HG03558 (cell line): ENCODE measurements around the gene UQCRQ.

Source experiments
- ATAC-seq: cut with Tn5 transposase; IDR thresholded peaks from one replicate; pipeline ENCODE4 v1.9.1; 2021; ENCODE audit warnings: moderate number of reproducible peaks; ENCODE audit not compliant: unreplicated experiment; ENCODE audit errors: extremely low read depth

Gene UQCRQ

GRCh38 chr5:132865668-132866341 lies 637 bp upstream of the UQCRQ start:
- ATAC-seq: no peak

- ATAC-seq: no peak
Measured at GRCh38 chr5:132867046-132867451, 607 bp downstream of the UQCRQ start.

GRCh38 chr5:132868754-132869153 lies 2.3 kb downstream of the UQCRQ start:
- ATAC-seq: no peak

- no peak for ATAC-seq
Measured at GRCh38 chr5:132870801-132871200, 4.4 kb downstream of the UQCRQ start.

- no peak for ATAC-seq
Measured at GRCh38 chr5:132871459-132872284, 5.2 kb downstream of the UQCRQ start.

- ATAC-seq: no peak
Measured at GRCh38 chr5:132872788-132873118, 6.3 kb downstream of the UQCRQ start.

GRCh38 chr5:132873119-132873929 lies 6.9 kb downstream of the UQCRQ start, which contains the start of gene LEAP2:
Gene LEAP2, plus strand, starts transcription at chr5:132873668. Its CDS starts 27 bp downstream, at chr5:132873695.
- ATAC-seq: no peak

- no peak for ATAC-seq
Measured at GRCh38 chr5:132873930-132874271, 7.5 kb downstream of the UQCRQ start.

GRCh38 chr5:132876020-132876759 lies 9.7 kb downstream of the UQCRQ start:
- no peak for ATAC-seq

- ATAC-seq: no peak
Measured at GRCh38 chr5:132877466-132877865, 11.0 kb downstream of the UQCRQ start.

- no peak for ATAC-seq
Measured at GRCh38 chr5:132877938-132878337, 11.5 kb downstream of the UQCRQ start.

- no peak for ATAC-seq
Measured at GRCh38 chr5:132883261-132883834, 16.9 kb downstream of the UQCRQ start.

- no peak for ATAC-seq
Measured at GRCh38 chr5:132884548-132884947, 18.1 kb downstream of the UQCRQ start.

- ATAC-seq: no peak
Measured at GRCh38 chr5:132886064-132886823, 19.8 kb downstream of the UQCRQ start.

- ATAC-seq: no peak
Measured at GRCh38 chr5:132887283-132887682, 20.8 kb downstream of the UQCRQ start.

GRCh38 chr5:132889501-132889900 lies 23.1 kb downstream of the UQCRQ start:
- no peak for ATAC-seq

GRCh38 chr5:132890817-132891216 lies 24.4 kb downstream of the UQCRQ start:
- ATAC-seq: no peak

GRCh38 chr5:132895719-132896305 lies 29.4 kb downstream of the UQCRQ start:
- no peak for ATAC-seq

GRCh38 chr5:132896685-132897084 lies 30.2 kb downstream of the UQCRQ start:
- no peak for ATAC-seq
